Measurements from ENCODE around the gene PRDM5.

DNA sequence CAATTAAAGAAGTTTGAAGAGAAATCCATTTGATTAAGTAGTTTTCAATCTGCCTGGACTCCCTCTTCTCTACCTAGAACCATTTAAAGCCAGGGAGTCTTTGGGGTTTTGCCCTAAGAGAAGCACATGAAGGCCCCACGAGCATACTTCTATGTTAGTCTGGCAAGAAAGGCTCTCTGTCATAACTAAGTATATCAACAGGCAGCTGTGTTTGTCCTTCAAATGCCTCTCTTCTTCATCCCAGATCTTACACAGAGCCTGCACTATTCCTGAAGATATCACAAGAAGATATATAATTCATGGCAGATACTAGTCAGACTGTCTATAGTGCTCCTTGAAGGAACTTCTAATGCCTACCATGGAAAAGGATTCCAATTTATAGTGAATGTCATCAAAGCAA is 206.2 kb downstream of the PRDM5 start:
- no peak for TF ChIP-seq TAF1 (IDR thresholded peaks at IDR 0.05; ENCODE audit: low read depth, low read length)
- no peak for TF ChIP-seq POLR2AphosphoS5 (IDR thresholded peaks at IDR 0.05; ENCODE audit: low read depth, low read length)
- no peak for TF ChIP-seq POLR2A (IDR thresholded peaks at IDR 0.05; ENCODE audit: low read depth, low read length)

Measured in GM12891 (cell line).